Measurements from ENCODE around the gene PIAS3. TPM values are rescaled to one million over a fixed set of nuclear protein-coding genes. Genes with fewer than 3 reads are reported as not detected.

PIAS3 gene
- total RNA-seq, 4 donors from 2014 or later, result 11.9 to 25.3 (median 22.9) TPM

GRCh38 chr1:145886816-145887215 lies 27.9 kb upstream of the PIAS3 start:
- Histone ChIP-seq H3K36me3 (no peaks in the 10 kb centered on the region), H3K27ac (replicated peaks in 1 of 4) (peak overlapping the region in 1 of 4 donors; percentile 48)

GRCh38 chr1:145886390-145886789 lies 27.5 kb upstream of the PIAS3 start:
- Histone ChIP-seq H3K9me3 (no peaks in the 10 kb centered on the region), H3K4me1 (peaks cover 20 to 26% (median 21%) of the 10 kb centered on the region in 4 donors), H3K27me3 (no peaks in the 10 kb centered on the region), H3K27ac (replicated peaks in 1 of 4) (peak overlapping the region in 3 of 4 donors; percentile 28 to 48 (median 30)), H3K36me3 (no peaks in the 10 kb centered on the region), H3K4me3 (peak overlapping the region; percentile 65 to 75 (median 68))
- TF ChIP-seq CTCF (IDR thresholded peaks at IDR 0.05) (no peak), EP300 (IDR thresholded peaks at IDR 0.05) (no peak), POLR2A (IDR thresholded peaks at IDR 0.05; ENCODE audit: low read depth) (no peak), POLR2AphosphoS5 (IDR thresholded peaks at IDR 0.05) (no peak)
- DNase-seq (ENCODE audit: extremely low spot score), result no peak
- intact Hi-C loops (cut with DNase I), result no loop called here
- 50% methylated on average over 11 of the region's 11 CpGs for WGBS

More at GRCh38 chr1:145886816-145887215, 27.9 kb upstream of the PIAS3 start:
- H3K4me3 ChIP-seq, result peak overlapping the region in 1 of 4 donors; percentile 67
- no peaks in the 10 kb centered on the region for H3K27me3 ChIP-seq
- peaks cover 24 to 31% (median 25%) of the 10 kb centered on the region in 4 donors for H3K4me1 ChIP-seq
- intact Hi-C loops (cut with DNase I), result no loop called here
- no peak for DNase-seq (ENCODE audit: extremely low spot score)
- H3K9me3 ChIP-seq, result no peaks in the 10 kb centered on the region
- TF ChIP-seq POLR2AphosphoS5 (IDR thresholded peaks at IDR 0.05), result no peak
- no peak for TF ChIP-seq POLR2A (IDR thresholded peaks at IDR 0.05; ENCODE audit: low read depth)
- TF ChIP-seq CTCF (IDR thresholded peaks at IDR 0.05), result no peak
- no peak for TF ChIP-seq EP300 (IDR thresholded peaks at IDR 0.05)
- WGBS, result 70% methylated on average over 8 of the region's 8 CpGs

- Histone ChIP-seq H3K27ac (replicated peaks in 1 of 4) (peak within 1 kb of the TSS in 3 of 4 donors; percentile 28 to 48 (median 30)), H3K4me3 (peak within 1 kb of the TSS; percentile 65 to 75 (median 68)), H3K27me3 (no peaks in the 10 kb centered on the region), H3K9me3 (no peaks in the 10 kb centered on the region), H3K36me3 (no peaks in the 10 kb centered on the region), H3K4me1 (peaks cover 14 to 21% (median 15%) of the 10 kb centered on the region in 4 donors)
- 0% methylated on average over 10 of the region's 36 CpGs for WGBS
- DNase-seq (ENCODE audit: extremely low spot score), result peak; percentile 95
- TF ChIP-seq CTCF (IDR thresholded peaks at IDR 0.05), result no peak
- TF ChIP-seq POLR2AphosphoS5 (IDR thresholded peaks at IDR 0.05), result no peak
- TF ChIP-seq EP300 (IDR thresholded peaks at IDR 0.05), result no peak
- TF ChIP-seq POLR2A (IDR thresholded peaks at IDR 0.05; ENCODE audit: low read depth), result no peak
- intact Hi-C loops (cut with DNase I), result no loop called here
Observed at GRCh38 chr1:145885738-145886287, 26.9 kb upstream of the PIAS3 start, which contains the start of gene ANKRD35. TSS of gene ANKRD35 (minus strand) at chr1:145885866. CDS start at chr1:145885758, 108 bp downstream.

GRCh38 chr1:145884675-145885074 lies 25.8 kb upstream of the PIAS3 start:
- 100% methylated on average over 1 of the region's 1 CpG for WGBS

More at GRCh38 chr1:145884675-145885074, 25.8 kb upstream of the PIAS3 start:
- Histone ChIP-seq H3K4me3 (no peak overlapping the region), H3K9me3 (no peaks in the 10 kb centered on the region), H3K27ac (replicated peaks in 1 of 4) (no peak overlapping the region), H3K27me3 (no peaks in the 10 kb centered on the region), H3K36me3 (no peaks in the 10 kb centered on the region), H3K4me1 (peaks cover 13 to 20% (median 15%) of the 10 kb centered on the region in 4 donors)
- TF ChIP-seq CTCF (IDR thresholded peaks at IDR 0.05), result no peak
- no peak for TF ChIP-seq POLR2A (IDR thresholded peaks at IDR 0.05; ENCODE audit: low read depth)
- no peak for DNase-seq (ENCODE audit: extremely low spot score)
- intact Hi-C loops (cut with DNase I), result no loop called here
